Omental fat pad (tissue), 4 donors: ENCODE data around the gene NFKBIA. TPM values are rescaled to one million over a fixed set of nuclear protein-coding genes. Genes with fewer than 3 reads are reported as not detected.

Source experiments
- ATAC-seq: fragments of 150-250 bp; one replicate; pipeline ENCODE4 v1.9.1; 2016; ENCODE audit warnings: mild to moderate bottlenecking, moderate library complexity; ENCODE audit not compliant: low FRiP score
- DNase-seq: peaks from one replicate; pipeline ENCODE4 v3.0.0-alpha.2; 2019; ENCODE audit warnings: low spot score
- CTCF ChIP-seq, 3 donors: fragments of 450-650 bp; IDR thresholded peaks; one replicate each; pipeline ENCODE4 v1.5.1; 2016 to 2017; ENCODE audit warnings: antibody characterized with exemption in 3 of 3, mild to moderate bottlenecking in 3 of 3, moderate library complexity in 2 of 3
- total RNA-seq, 4 donors: library from RNA; depleted of rRNA; stranded (reverse); fragments of >200 nt; gene quantifications; one replicate each; pipeline ENCODE4 v1.1.0, GENCODE V29; 2016

Gene NFKBIA
- total RNA-seq, 4 donors from 2014 or later = 291 to 1,245 (median 645) TPM

GRCh38 chr14:35353409-35354172 is 51.0 kb downstream of the NFKBIA start:
- TF ChIP-seq CTCF (IDR thresholded peaks at IDR 0.05) = no peak
- DNase-seq (no peak), ATAC-seq (no peak)

- no peak for ATAC-seq
- TF ChIP-seq CTCF (IDR thresholded peaks at IDR 0.05) = no peak
- DNase-seq = no peak
Observed at GRCh38 chr14:35352274-35353233, 52.0 kb downstream of the NFKBIA start.

GRCh38 chr14:35351897-35352273 is 52.7 kb downstream of the NFKBIA start:
- no peak for DNase-seq
- no peak for ATAC-seq
- no peak for TF ChIP-seq CTCF (IDR thresholded peaks at IDR 0.05)

Other genes starting within 250 kb of the NFKBIA start
- gene PSMA6, start 112.4 kb downstream of the NFKBIA start, total RNA-seq = 100 to 1,000 TPM; 158 to 180 (median 170) TPM
- gene INSM2, start 129.4 kb upstream of the NFKBIA start, total RNA-seq = under 1 TPM in 2 of 4 donors, not detected in 2; 0.13 to 0.47 TPM